GM21447 (cell line): ENCODE results near the gene KCNK5.

Experiments
- ATAC-seq: cut with Tn5 transposase; IDR thresholded peaks from one replicate; pipeline ENCODE4 v1.9.1; 2021; ENCODE audit not compliant: unreplicated experiment

Gene KCNK5

GRCh38 chr6:39143238-39143930, 85.9 kb downstream of the KCNK5 start:
- ATAC-seq, result no peak

GRCh38 chr6:39140556-39141167, 88.6 kb downstream of the KCNK5 start:
- ATAC-seq, result no peak
